AG04449 (cell line): ENCODE results near the gene ZNF831.

Source experiments
- CTCF ChIA-PET: fragments of 350-600 bp; formaldehyde crosslinking; extraction: SDS; loops from one replicate; lab custom pipeline; 2021; ENCODE audit warnings: antibody characterized with exemption; lab: Yijun Ruan, JAX
- POLR2A ChIA-PET: fragments of 400-600, 350-600 bp; formaldehyde crosslinking; extraction: SDS; loops from one replicate; lab custom pipeline; 2020; ENCODE audit warnings: antibody characterized with exemption, inconsistent platforms; lab: Yijun Ruan, JAX
- DNase-seq: peaks from one replicate; pipeline ENCODE4 v3.0.0-alpha.2; 2010; ENCODE audit warnings: low read depth, low spot score
- H3K4me3 ChIP-seq: 2 replicates; pipeline ENCODE4 v1.5.1; 2011; ENCODE audit warnings: low read depth, mild to moderate bottlenecking, control low read depth, low read length
- CTCF ChIP-seq: IDR thresholded peaks from one replicate; pipeline ENCODE4 v1.5.1; 2011; ENCODE audit warnings: mild to moderate bottlenecking, moderate library complexity, low read length, control low read depth, inconsistent platforms; ENCODE audit not compliant: insufficient read depth; ENCODE audit errors: missing control alignments

The ZNF831 gene

DNA sequence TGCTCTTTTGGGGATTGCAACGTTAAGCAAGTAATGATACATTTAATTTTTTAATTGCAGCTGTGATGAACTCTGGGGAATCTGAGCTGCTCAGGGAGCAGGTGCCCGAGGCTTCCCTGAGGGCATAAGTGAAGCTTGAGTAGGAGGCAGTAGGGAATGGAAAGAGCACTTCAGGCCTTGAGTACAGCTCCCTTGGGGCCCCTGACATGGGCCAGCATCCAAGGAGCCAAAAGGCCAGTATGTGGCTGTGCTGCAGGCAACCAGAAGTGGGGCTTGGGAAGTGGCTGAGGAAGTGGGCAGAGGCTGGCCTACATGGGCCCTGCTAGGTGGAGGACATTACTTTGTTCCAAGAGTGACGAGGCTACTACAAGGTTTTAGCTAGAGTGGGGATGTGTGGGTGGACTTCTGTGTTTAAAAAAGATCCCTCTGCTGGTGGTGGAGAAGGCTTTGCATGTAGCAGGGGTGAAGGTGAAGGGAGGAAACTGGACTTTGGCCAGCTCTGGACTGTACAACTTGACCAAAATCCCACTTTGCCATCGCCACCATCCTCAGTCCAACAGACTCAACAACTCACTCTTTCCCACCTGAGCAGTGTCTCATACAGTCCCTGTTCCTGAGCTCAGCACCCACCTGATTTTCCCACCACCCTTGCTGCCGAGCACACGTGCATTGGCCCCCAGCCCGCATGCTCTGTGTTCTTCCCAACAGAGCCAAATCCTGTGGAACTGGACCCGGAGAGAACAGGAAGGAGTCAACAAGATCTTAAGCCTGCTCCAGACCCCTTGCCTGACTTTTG is 10.9 kb upstream of the ZNF831 start:
- H3K4me3 ChIP-seq = no peak overlapping the region
- ChIA-PET CTCF (no interaction called here), POLR2A (no interaction called here)
- no peak for TF ChIP-seq CTCF
- DNase-seq = no peak

- H3K4me3 ChIP-seq = no peak overlapping the region
- ChIA-PET CTCF (no interaction called here), POLR2A (no interaction called here)
- no peak for DNase-seq
- TF ChIP-seq CTCF = no peak
Measured at GRCh38 chr20:59153355-59153681, 10.3 kb upstream of the ZNF831 start.

- H3K4me3 ChIP-seq = no peak overlapping the region
- ChIA-PET POLR2A (no interaction called here), CTCF (no interaction called here)
- no peak for DNase-seq
- TF ChIP-seq CTCF = no peak
Measured at GRCh38 chr20:59153832-59154231, 9.8 kb upstream of the ZNF831 start.

DNA sequence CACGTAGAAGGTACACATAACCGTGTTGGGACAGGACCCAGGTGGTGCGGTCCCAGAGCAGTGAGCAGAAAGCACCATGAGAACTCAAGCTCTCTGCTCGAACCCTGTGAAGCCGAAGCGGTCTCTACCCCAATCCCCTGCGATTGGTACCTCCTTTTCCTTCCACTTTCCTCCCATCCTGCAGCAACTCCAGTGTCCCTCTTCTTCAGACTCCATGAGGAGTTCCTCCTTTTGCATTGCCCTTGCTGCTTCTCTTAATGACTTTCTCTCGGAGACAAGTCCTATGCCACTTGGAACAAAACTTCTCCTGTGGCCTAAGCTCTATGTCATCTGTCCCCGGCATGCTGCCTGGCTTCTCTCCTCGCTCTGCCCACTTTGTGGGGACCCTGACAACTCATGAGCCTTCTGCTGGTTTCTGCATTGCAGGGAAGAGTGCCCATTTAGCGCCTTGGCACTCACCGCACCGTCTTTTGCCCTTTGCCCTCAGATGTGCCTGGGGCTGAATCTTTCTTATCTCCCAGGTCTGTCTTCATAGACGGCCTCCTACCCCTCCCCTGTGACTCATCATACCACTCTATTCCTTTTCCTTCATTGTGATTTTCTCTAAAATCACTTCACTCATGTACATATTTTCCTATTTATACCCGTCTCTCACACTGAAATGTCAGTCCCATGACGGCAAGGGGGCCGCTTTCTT is 9.2 kb upstream of the ZNF831 start:
- POLR2A ChIA-PET = no interaction called here
- TF ChIP-seq CTCF = no peak
- DNase-seq = no peak
- H3K4me3 ChIP-seq = no peak overlapping the region
- CTCF ChIA-PET = no interaction called here

- ChIA-PET POLR2A (no interaction called here), CTCF (no interaction called here)
- H3K4me3 ChIP-seq = no peak overlapping the region
- DNase-seq = no peak
- no peak for TF ChIP-seq CTCF
Measured at GRCh38 chr20:59157064-59157463, 6.6 kb upstream of the ZNF831 start.

DNA sequence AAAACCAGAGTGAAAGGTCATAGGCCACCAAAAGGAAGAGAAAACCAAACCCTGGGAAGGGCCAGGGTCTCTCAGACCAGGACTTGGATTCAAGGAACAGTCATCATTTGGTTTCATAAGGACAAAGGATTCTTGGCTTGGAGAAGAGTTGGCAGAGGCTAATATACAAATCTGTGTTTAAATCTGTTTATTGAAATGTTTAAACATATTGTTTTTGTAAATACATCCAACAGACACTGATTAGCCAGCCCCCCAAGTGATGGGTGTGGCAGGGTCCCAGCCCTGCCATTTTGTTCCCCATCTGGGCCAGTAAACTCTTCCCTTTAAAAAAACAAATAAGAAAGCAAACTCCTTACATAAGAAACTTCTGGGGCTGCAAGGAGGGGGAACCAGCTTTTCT is 6.1 kb upstream of the ZNF831 start:
- H3K4me3 ChIP-seq = no peak overlapping the region
- no peak for TF ChIP-seq CTCF
- no peak for DNase-seq
- CTCF ChIA-PET = no interaction called here
- POLR2A ChIA-PET = no interaction called here
